DOHH2 (cell line): ENCODE data around the gene LCK.
A peak's percentile ranks its signal among the peaks of the same experiment; 100 is the strongest.

Experiments used
- H3F3A ChIP-seq: fragments of 200-600 bp; sonication (generic), shearing (Covaris generic); 2 replicates; pipeline ENCODE4 v1.6.0; 2016; ENCODE audit warnings: antibody characterized with exemption, mild to moderate bottlenecking; ENCODE audit not compliant: control insufficient read depth, insufficient read depth
- H3K27ac ChIP-seq: fragments of 200-600 bp; sonication (generic); 2 replicates; pipeline ENCODE4 v1.5.1; 2014; ENCODE audit warnings: low read depth, mild to moderate bottlenecking, low read length, moderate library complexity
- H3K27me3 ChIP-seq: fragments of 200-600 bp; sonication (generic); 2 replicates; pipeline ENCODE4 v1.6.1; 2014; ENCODE audit warnings: mild to moderate bottlenecking, low read length, mixed read lengths; ENCODE audit not compliant: control insufficient read depth
- H3K36me3 ChIP-seq: fragments of 200-600 bp; sonication (generic); 2 replicates; pipeline ENCODE4 v1.6.1; 2014; ENCODE audit warnings: mild to moderate bottlenecking, low read length, moderate library complexity, mixed read lengths; ENCODE audit not compliant: control insufficient read depth
- H3K4me1 ChIP-seq: fragments of 200-600 bp; sonication (generic); 2 replicates; pipeline ENCODE4 v1.6.1; 2014; ENCODE audit warnings: mild to moderate bottlenecking, low read length, mixed read lengths; ENCODE audit not compliant: control insufficient read depth
- H3K4me2 ChIP-seq: fragments of 200-600 bp; sonication (generic); 2 replicates; pipeline ENCODE4 v1.6.0; 2014; ENCODE audit warnings: mild to moderate bottlenecking, low read length, moderate library complexity
- H3K4me3 ChIP-seq: fragments of 200-600 bp; sonication (generic); 2 replicates; pipeline ENCODE4 v1.5.1; 2014; ENCODE audit warnings: mild to moderate bottlenecking, low read length, mixed read lengths
- H3K79me2 ChIP-seq: fragments of 200-600 bp; sonication (generic); 2 replicates; pipeline ENCODE4 v1.6.1; 2014; ENCODE audit warnings: mild to moderate bottlenecking, low read length, mixed read lengths; ENCODE audit not compliant: control insufficient read depth
- H3K9me2 ChIP-seq: fragments of 200-600 bp; sonication (generic); replicated peaks from 2 replicates; pipeline ENCODE4 v1.6.1; 2014; ENCODE audit warnings: mild to moderate bottlenecking, low read length, mixed read lengths; ENCODE audit not compliant: control insufficient read depth
- H3K9me3 ChIP-seq: fragments of 200-600 bp; sonication (generic); 2 replicates; pipeline ENCODE4 v1.6.1; 2014; ENCODE audit warnings: antibody characterized with exemption, low read length, mixed read lengths; ENCODE audit not compliant: control insufficient read depth, insufficient read depth
- H4K20me1 ChIP-seq: fragments of 200-600 bp; sonication (generic); 2 replicates; pipeline ENCODE4 v1.6.0; 2014; ENCODE audit warnings: low read depth, mild to moderate bottlenecking, antibody characterized with exemption, low read length, moderate library complexity; ENCODE audit not compliant: control insufficient read depth, insufficient read depth
- CTCF ChIP-seq: fragments of 200-600 bp; sonication (generic); IDR thresholded peaks from one replicate; pipeline ENCODE4 v1.5.1; 2014; ENCODE audit warnings: antibody characterized with exemption, mild to moderate bottlenecking, low read depth, low read length; ENCODE audit not compliant: poor library complexity, severe bottlenecking
- EZH2phosphoT487 ChIP-seq: fragments of 200-600 bp; sonication (generic); IDR thresholded peaks from 2 replicates; pipeline ENCODE4 v1.6.1; 2017; ENCODE audit warnings: borderline replicate concordance, mild to moderate bottlenecking, antibody characterized with exemption, low read length, moderate library complexity, mixed read lengths

Gene LCK

DNA sequence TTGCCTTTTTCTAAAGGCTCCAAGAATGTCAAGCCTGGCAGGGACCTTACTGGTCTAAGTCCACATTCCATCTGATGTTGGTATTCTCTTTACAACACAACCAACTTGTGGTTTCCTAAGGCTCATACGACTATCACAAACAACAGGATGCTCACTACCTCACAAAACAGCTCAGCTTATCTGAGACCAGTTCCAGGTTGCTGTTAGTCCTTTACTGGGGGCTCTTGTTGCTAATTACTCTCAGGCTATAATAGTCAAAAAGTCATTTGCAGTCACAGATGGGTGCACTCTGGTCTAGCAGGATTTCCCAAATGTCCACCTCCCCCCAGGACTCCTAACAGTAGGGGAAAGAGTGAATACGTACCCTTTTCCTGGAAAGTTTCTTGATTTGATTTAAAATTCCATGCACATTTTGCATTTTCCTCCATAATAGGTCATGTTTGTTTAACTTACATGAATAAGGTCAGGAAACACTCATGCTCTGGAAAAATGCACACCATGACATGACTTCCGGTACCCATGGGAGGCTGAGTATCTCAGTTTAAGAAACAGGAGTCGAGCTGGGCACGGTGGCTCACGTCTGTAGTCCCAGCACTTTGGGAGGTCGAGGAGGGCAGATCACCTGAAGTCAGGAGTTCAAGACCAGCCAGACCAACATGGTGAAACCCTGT lies 16.0 kb downstream of the LCK start:
- H3K27ac ChIP-seq = peak overlapping the region; percentile 81
- TF ChIP-seq CTCF (no peak), EZH2phosphoT487 (no peak)

DNA sequence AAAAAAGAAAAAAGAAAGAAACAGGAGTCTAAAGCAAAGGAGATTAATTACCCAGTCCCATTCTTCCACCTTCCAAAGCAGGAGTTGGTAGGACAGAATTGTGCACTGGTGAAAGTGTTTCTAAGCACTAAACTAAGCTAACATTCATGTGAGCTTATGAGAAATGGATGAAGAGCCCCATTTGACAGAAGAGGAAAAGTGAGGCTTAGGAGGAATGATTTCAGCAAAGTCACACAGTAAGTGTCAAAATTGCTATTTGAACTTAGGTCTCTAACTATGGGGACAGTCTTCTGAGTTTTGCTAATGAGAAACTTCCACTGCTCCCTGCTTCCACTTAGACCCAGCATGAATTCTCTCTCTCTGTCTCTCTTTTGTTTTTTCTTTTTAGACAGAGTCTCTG lies 18.7 kb downstream of the LCK start:
- H3F3A ChIP-seq = peaks cover 32% of the 10 kb centered on the region
- no peak overlapping the region for H3K27ac ChIP-seq
- no peaks in the 10 kb centered on the region for H3K9me3 ChIP-seq
- no peaks in the 10 kb centered on the region for H4K20me1 ChIP-seq
- H3K4me1 ChIP-seq = peaks cover 71% of the 10 kb centered on the region
- H3K79me2 ChIP-seq = peaks cover 40% of the 10 kb centered on the region
- TF ChIP-seq CTCF (no peak), EZH2phosphoT487 (no peak)
- H3K4me2 ChIP-seq = no peak overlapping the region
- H3K9me2 ChIP-seq = no peaks in the 10 kb centered on the region
- H3K36me3 ChIP-seq = peaks cover 20% of the 10 kb centered on the region
- H3K27me3 ChIP-seq = no peaks in the 10 kb centered on the region
- H3K4me3 ChIP-seq = no peak overlapping the region

More for the DNA sequence above, 16.0 kb downstream of the LCK start:
- no peaks in the 10 kb centered on the region for H3K27me3 ChIP-seq
- peaks cover 24% of the 10 kb centered on the region for H3K36me3 ChIP-seq
- H3K4me3 ChIP-seq = peak overlapping the region; percentile 28; the same call in 1 of the 2 replicates
- no peaks in the 10 kb centered on the region for H3K9me3 ChIP-seq
- H4K20me1 ChIP-seq = no peaks in the 10 kb centered on the region
- peaks cover 71% of the 10 kb centered on the region for H3K4me1 ChIP-seq
- peak overlapping the region; percentile 64 for H3K4me2 ChIP-seq
- H3K79me2 ChIP-seq = peaks cover 32% of the 10 kb centered on the region
- H3K9me2 ChIP-seq = no peaks in the 10 kb centered on the region
- H3F3A ChIP-seq = peaks cover 51% of the 10 kb centered on the region

GRCh38 chr1:32272557-32273390 lies 21.7 kb downstream of the LCK start:
- Histone ChIP-seq H3K79me2 (peaks cover 24% of the 10 kb centered on the region), H3K27ac (peak overlapping the region; percentile 79), H3K9me2 (no peaks in the 10 kb centered on the region), H3K4me1 (peaks cover 43% of the 10 kb centered on the region), H4K20me1 (no peaks in the 10 kb centered on the region), H3K9me3 (no peaks in the 10 kb centered on the region), H3K27me3 (no peaks in the 10 kb centered on the region), H3K36me3 (peaks cover 36% of the 10 kb centered on the region), H3F3A (peaks cover 15% of the 10 kb centered on the region), H3K4me3 (peak overlapping the region; percentile 57), H3K4me2 (peak overlapping the region; percentile 88)
- no peak for TF ChIP-seq CTCF
- no peak for TF ChIP-seq EZH2phosphoT487
